MM.1S (cell line): ENCODE data around the gene DSCAML1.

Experiments
- DNase-seq: peaks from one replicate; pipeline ENCODE4 v3.0.0-alpha.2; 2015
- H2AFZ ChIP-seq: fragments of 300-600 bp; sonication (generic); 2 replicates; pipeline ENCODE4 v1.6.0; 2016; ENCODE audit warnings: antibody characterized with exemption, low read length
- H3F3A ChIP-seq: fragments of 300-600 bp; sonication (generic); 2 replicates; pipeline ENCODE4 v1.6.1; 2016; ENCODE audit warnings: mild to moderate bottlenecking, antibody characterized with exemption, low read length, moderate library complexity, mixed read lengths; ENCODE audit not compliant: insufficient read depth
- H3K27ac ChIP-seq: fragments of 300-600 bp; sonication (generic); 2 replicates; pipeline ENCODE4 v1.5.1; 2016; ENCODE audit warnings: mild to moderate bottlenecking, low read length
- H3K27me3 ChIP-seq: fragments of 300-600 bp; sonication (generic); replicated peaks from 2 replicates; pipeline ENCODE4 v1.6.0; 2016; ENCODE audit warnings: low read length; ENCODE audit not compliant: insufficient read depth
- H3K36me3 ChIP-seq: fragments of 300-600 bp; sonication (generic); replicated peaks from 2 replicates; pipeline ENCODE4 v1.6.1; 2016; ENCODE audit warnings: mild to moderate bottlenecking, low read length, mixed read lengths; ENCODE audit not compliant: insufficient read depth
- H3K4me1 ChIP-seq: fragments of 300-600 bp; sonication (generic); 2 replicates; pipeline ENCODE4 v1.6.1; 2016; ENCODE audit warnings: low read length, mixed read lengths
- H3K4me2 ChIP-seq: fragments of 300-600 bp; sonication (generic); 2 replicates; pipeline ENCODE4 v1.6.0; 2016; ENCODE audit warnings: low read depth, low read length
- H3K4me3 ChIP-seq: fragments of 300-600 bp; sonication (generic); 2 replicates; pipeline ENCODE4 v1.5.1; 2016; ENCODE audit warnings: low read length, mixed read lengths
- H3K79me2 ChIP-seq: fragments of 300-600 bp; sonication (generic); 2 replicates; pipeline ENCODE4 v1.6.1; 2016; ENCODE audit warnings: mixed run types, low read length, mixed read lengths
- H3K9ac ChIP-seq: fragments of 300-600 bp; sonication (generic); 2 replicates; pipeline ENCODE4 v1.6.1; 2016; ENCODE audit warnings: low read length, mixed read lengths
- H3K9me2 ChIP-seq: fragments of 300-600 bp; sonication (generic); replicated peaks from 2 replicates; pipeline ENCODE4 v1.6.1; 2016; ENCODE audit warnings: mild to moderate bottlenecking, low read length, mixed read lengths; ENCODE audit not compliant: insufficient read depth
- H3K9me3 ChIP-seq: fragments of 300-600 bp; sonication (generic); replicated peaks from 2 replicates; pipeline ENCODE4 v1.6.1; 2016; ENCODE audit warnings: mild to moderate bottlenecking, low read length, mixed read lengths; ENCODE audit not compliant: insufficient read depth
- H4K20me1 ChIP-seq: fragments of 300-600 bp; sonication (generic); 2 replicates; pipeline ENCODE4 v1.6.1; 2016; ENCODE audit warnings: mild to moderate bottlenecking, low read length, moderate library complexity, mixed read lengths; ENCODE audit not compliant: insufficient read depth
- EZH2 ChIP-seq: fragments of 300-600 bp; sonication (generic); optimal IDR thresholded peaks from 2 replicates; pipeline ENCODE3; 2017; ENCODE audit warnings: low read depth, mild to moderate bottlenecking, antibody characterized with exemption, low read length, mixed read lengths
- EZH2phosphoT487 ChIP-seq: fragments of 300-600 bp; sonication (generic); IDR thresholded peaks from 2 replicates; pipeline ENCODE4 v1.6.1; 2018; ENCODE audit warnings: antibody characterized with exemption, low read length
- TF ChIP-seq, protein P1 (sequence below): fragments of 300-600 bp; sonication (generic); IDR thresholded peaks from 2 replicates; pipeline ENCODE4 v1.5.1; 2016; ENCODE audit warnings: antibody characterized with exemption, low read length, mixed read lengths

The DSCAML1 gene

DNA sequence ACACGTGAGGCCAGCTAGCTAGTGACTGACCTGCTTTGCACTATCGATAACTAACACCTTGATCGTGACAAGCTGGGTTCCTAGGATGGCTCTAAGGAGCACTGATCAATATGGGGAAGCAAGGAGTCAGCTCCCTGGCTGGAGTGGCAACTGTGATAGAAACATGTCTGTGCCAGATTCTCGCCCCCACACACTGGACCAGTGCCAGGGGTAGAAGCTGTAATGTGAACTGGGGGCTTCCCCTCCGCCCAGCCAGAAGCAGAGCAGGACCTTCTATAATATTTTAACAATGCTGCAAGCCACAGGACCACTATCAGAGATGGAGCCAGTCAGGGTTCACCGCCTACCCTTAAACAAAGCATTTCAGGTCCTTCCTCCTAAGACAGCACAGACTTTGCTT is 96.5 kb downstream of the DSCAML1 start:
- no peak overlapping the region for H3K4me2 ChIP-seq
- H3K9me3 ChIP-seq: no peaks in the 10 kb centered on the region
- H3K27ac ChIP-seq: no peak overlapping the region
- no peak overlapping the region for H2AFZ ChIP-seq
- H3K4me1 ChIP-seq: no peaks in the 10 kb centered on the region
- TF ChIP-seq EZH2phosphoT487: no peak
- no peak for TF ChIP-seq EZH2
- TF ChIP-seq, protein P1, sequence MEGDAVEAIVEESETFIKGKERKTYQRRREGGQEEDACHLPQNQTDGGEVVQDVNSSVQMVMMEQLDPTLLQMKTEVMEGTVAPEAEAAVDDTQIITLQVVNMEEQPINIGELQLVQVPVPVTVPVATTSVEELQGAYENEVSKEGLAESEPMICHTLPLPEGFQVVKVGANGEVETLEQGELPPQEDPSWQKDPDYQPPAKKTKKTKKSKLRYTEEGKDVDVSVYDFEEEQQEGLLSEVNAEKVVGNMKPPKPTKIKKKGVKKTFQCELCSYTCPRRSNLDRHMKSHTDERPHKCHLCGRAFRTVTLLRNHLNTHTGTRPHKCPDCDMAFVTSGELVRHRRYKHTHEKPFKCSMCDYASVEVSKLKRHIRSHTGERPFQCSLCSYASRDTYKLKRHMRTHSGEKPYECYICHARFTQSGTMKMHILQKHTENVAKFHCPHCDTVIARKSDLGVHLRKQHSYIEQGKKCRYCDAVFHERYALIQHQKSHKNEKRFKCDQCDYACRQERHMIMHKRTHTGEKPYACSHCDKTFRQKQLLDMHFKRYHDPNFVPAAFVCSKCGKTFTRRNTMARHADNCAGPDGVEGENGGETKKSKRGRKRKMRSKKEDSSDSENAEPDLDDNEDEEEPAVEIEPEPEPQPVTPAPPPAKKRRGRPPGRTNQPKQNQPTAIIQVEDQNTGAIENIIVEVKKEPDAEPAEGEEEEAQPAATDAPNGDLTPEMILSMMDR: no peak
- H4K20me1 ChIP-seq: no peaks in the 10 kb centered on the region
- peaks cover 76% of the 10 kb centered on the region for H3K27me3 ChIP-seq
- no peaks in the 10 kb centered on the region for H3K79me2 ChIP-seq
- no peak overlapping the region for H3K9ac ChIP-seq
- H3K9me2 ChIP-seq: no peaks in the 10 kb centered on the region
- H3K36me3 ChIP-seq: no peaks in the 10 kb centered on the region
- no peaks in the 10 kb centered on the region for H3F3A ChIP-seq
- no peak for DNase-seq
- no peak overlapping the region for H3K4me3 ChIP-seq

DNA sequence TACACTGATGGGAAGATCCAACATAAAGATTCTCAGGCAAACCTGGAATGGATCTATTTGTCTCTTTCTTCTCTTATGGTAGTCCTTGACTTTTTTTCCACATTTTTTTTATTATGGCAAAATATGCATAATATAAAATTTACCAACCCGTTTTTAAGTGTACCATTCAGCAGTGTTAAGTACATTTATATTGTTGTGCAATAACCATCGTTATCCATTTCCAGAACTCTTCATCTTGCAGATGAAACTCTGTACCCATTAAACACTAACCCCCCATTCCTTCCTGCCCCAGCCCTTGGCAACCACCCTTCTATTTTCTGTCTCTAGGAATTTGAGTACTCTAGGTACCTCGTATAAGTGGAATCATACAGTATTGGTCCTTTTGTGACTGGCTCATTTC is 99.7 kb downstream of the DSCAML1 start:
- no peaks in the 10 kb centered on the region for H3K9me3 ChIP-seq
- DNase-seq: no peak
- H3F3A ChIP-seq: no peaks in the 10 kb centered on the region
- no peaks in the 10 kb centered on the region for H4K20me1 ChIP-seq
- no peak overlapping the region for H3K27ac ChIP-seq
- H2AFZ ChIP-seq: no peak overlapping the region
- H3K27me3 ChIP-seq: peaks cover 66% of the 10 kb centered on the region
- no peaks in the 10 kb centered on the region for H3K79me2 ChIP-seq
- H3K4me1 ChIP-seq: no peaks in the 10 kb centered on the region
- no peak overlapping the region for H3K4me3 ChIP-seq
- no peak overlapping the region for H3K9ac ChIP-seq
- no peaks in the 10 kb centered on the region for H3K36me3 ChIP-seq
- H3K4me2 ChIP-seq: no peak overlapping the region
- no peaks in the 10 kb centered on the region for H3K9me2 ChIP-seq
- TF ChIP-seq, protein P1: no peak
- no peak for TF ChIP-seq EZH2
- TF ChIP-seq EZH2phosphoT487: no peak

DNA sequence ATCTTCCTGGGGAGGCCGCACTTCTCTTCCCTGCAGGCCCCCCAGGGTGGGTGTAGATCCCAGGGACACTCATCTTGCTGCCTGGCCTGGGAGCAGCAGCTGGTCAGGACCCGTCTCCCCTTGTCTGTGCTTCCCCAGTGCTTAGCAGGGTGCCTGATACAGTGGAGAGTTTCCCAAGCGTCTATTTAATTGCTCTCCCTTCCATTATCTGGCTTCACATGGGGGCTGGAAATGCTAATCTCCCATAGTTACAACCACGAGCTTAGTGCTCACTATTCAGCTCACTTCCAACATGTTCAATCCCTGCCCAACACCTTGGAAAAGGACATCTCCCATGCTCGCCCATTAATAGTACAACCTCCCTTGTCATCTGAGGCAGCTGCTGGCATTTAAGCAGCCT is 100.5 kb downstream of the DSCAML1 start:
- no peak overlapping the region for H2AFZ ChIP-seq
- H3K4me1 ChIP-seq: no peaks in the 10 kb centered on the region
- H4K20me1 ChIP-seq: no peaks in the 10 kb centered on the region
- no peak for DNase-seq
- no peaks in the 10 kb centered on the region for H3F3A ChIP-seq
- peaks cover 71% of the 10 kb centered on the region for H3K27me3 ChIP-seq
- H3K4me2 ChIP-seq: no peak overlapping the region
- no peaks in the 10 kb centered on the region for H3K9me2 ChIP-seq
- H3K4me3 ChIP-seq: no peak overlapping the region
- no peaks in the 10 kb centered on the region for H3K9me3 ChIP-seq
- H3K9ac ChIP-seq: no peak overlapping the region
- no peak overlapping the region for H3K27ac ChIP-seq
- H3K36me3 ChIP-seq: no peaks in the 10 kb centered on the region
- H3K79me2 ChIP-seq: no peaks in the 10 kb centered on the region
- TF ChIP-seq, protein P1: no peak
- no peak for TF ChIP-seq EZH2phosphoT487
- no peak for TF ChIP-seq EZH2
